Immature natural killer cell (primary cell): Measurements from ENCODE around the gene GARIN1A. TPM values are rescaled to one million over a fixed set of nuclear protein-coding genes. Genes with fewer than 3 reads are reported as not detected.
"Not testable (repeated sequence)": the region's sequence is repeated elsewhere in the genome, so short reads cannot be mapped to it uniquely, and the experiment has no call there.

Experiments used
- DNase-seq, 3 donors: peaks; one replicate each; pipeline ENCODE4 v3.0.0; 2022; ENCODE audit warnings: mixed read lengths in 1 of 3
- H3K27ac Mint-ChIP-seq, 6 donors: one replicate each; pipeline ENCODE4 v1.8.0; 2020; ENCODE audit warnings: mixed read lengths in 6 of 6, mild to moderate bottlenecking in 5 of 6, inconsistent platforms in 4 of 6, moderate library complexity in 3 of 6
- H3K27me3 Mint-ChIP-seq, 3 donors: one replicate each; pipeline ENCODE4 v1.8.0; 2020 to 2021; ENCODE audit warnings: low read depth in 3 of 3, mild to moderate bottlenecking in 3 of 3, mixed read lengths in 3 of 3, moderate library complexity in 3 of 3, inconsistent platforms in 1 of 3
- H3K36me3 Mint-ChIP-seq, 3 donors: one replicate each; pipeline ENCODE4 v1.8.0; 2020; ENCODE audit warnings: mixed read lengths in 3 of 3, inconsistent platforms in 2 of 3, mild to moderate bottlenecking in 2 of 3
- H3K4me1 Mint-ChIP-seq, 2 donors: one replicate each; pipeline ENCODE4 v1.8.0; 2020; ENCODE audit warnings: inconsistent platforms in 2 of 2, mild to moderate bottlenecking in 2 of 2, mixed read lengths in 2 of 2, moderate library complexity in 1 of 2
- H3K4me3 Mint-ChIP-seq, 5 donors: one replicate each; pipeline ENCODE4 v1.8.0; 2020; ENCODE audit warnings: mild to moderate bottlenecking in 5 of 5, mixed read lengths in 5 of 5, inconsistent platforms in 3 of 5, moderate library complexity in 3 of 5
- H3K9me3 Mint-ChIP-seq, 6 donors: one replicate each; pipeline ENCODE4 v1.8.0; 2020; ENCODE audit warnings: mild to moderate bottlenecking in 6 of 6, mixed read lengths in 6 of 6, inconsistent platforms in 4 of 6, moderate library complexity in 3 of 6
- polyA plus RNA-seq, 3 donors: library from polyadenylated mRNA; unstranded; fragments of 300-500 nt; fragmentation: Illumina TruSeq; gene quantifications; one replicate each; pipeline ENCODE4 v1.2.3, GENCODE V29; 2021

Gene GARIN1A
- polyA plus RNA-seq, 3 donors from 2014 or later: not detected

DNA sequence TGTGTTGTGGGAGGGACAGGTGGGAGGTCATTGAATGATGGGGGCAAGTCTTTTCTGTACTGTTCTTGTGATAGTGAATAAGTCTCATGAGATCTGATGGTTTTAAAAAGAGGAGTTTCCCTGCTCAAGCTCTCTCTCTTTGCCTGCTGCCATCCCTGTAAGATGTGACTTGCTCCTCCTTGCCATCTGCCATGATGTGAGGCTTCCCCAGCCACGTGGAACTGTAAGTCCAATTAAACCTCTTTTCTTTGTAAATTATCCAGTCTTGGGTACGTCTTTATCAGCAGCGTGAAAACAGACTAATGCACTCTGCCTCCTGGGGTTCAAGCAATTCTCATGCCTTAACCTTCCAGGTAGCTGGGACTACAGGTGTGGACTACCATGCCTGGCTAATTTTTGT lies 8.9 kb upstream of the GARIN1A start:
- H3K27me3 Mint-ChIP-seq, H3K4me1 Mint-ChIP-seq, DNase-seq, H3K4me3 Mint-ChIP-seq, H3K27ac Mint-ChIP-seq: not testable (repeated sequence)
- H3K36me3 Mint-ChIP-seq: peaks cover 0 to 11% (median 7%) of the 10 kb centered on the region in 3 donors
- peaks cover 0 to 10% (median 6%) of the 10 kb centered on the region in 6 donors for H3K9me3 Mint-ChIP-seq

DNA sequence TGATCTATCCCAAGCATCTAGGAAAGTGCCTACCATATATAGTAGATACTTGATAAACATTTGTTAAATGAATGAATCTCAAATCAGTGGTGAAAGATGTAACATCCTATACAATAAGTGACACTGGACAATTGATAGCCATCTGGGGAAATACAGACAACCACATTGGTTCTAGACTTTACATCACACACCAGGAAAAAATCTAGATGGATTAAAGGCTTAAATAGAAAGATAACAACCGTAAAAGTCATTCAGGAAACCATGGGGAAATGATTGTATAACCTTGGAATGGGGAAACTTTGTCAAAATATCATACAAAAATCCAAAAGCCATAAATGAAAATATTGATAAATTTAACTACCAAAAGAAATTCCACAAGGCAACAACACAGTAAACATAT lies 7.0 kb upstream of the GARIN1A start:
- Mint-ChIP-seq H3K27me3 (peaks cover 0 to 3% (median 1%) of the 10 kb centered on the region in 3 donors), H3K36me3 (peaks cover 0 to 11% (median 7%) of the 10 kb centered on the region in 3 donors), H3K4me1 (peaks cover 0 to 1% of the 10 kb centered on the region in 2 donors), H3K9me3 (peaks cover 0 to 10% (median 6%) of the 10 kb centered on the region in 6 donors), H3K27ac (peak overlapping the region in 1 of 6 donors; percentile 37), H3K4me3 (no peak overlapping the region)
- no peak for DNase-seq

DNA sequence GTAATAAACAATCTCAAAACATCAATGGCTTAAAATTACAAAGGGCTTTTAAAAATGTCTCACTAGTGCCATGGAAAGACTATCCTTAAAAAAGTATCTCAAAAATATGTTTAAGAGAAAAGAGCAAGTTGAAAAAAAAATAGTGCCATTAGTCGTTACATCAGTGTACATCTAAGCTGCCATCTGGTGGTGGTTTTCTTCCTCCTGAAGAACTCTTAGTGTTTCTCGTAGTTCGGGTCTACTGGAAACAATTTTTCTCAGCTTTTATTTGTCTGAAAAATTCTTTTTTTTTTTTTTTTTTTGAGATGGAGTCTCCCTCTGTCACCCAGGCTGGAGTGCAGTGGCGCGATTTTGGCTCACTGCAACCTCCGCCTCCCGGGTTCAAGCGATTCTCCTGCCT lies 5.9 kb upstream of the GARIN1A start:
- peaks cover 0 to 1% of the 10 kb centered on the region in 2 donors for H3K4me1 Mint-ChIP-seq
- peaks cover 0 to 3% (median 1%) of the 10 kb centered on the region in 3 donors for H3K27me3 Mint-ChIP-seq
- H3K4me3 Mint-ChIP-seq: no peak overlapping the region
- peaks cover 0 to 8% (median 6%) of the 10 kb centered on the region in 6 donors for H3K9me3 Mint-ChIP-seq
- no peak for DNase-seq
- peaks cover 0 to 8% (median 7%) of the 10 kb centered on the region in 3 donors for H3K36me3 Mint-ChIP-seq
- no peak overlapping the region for H3K27ac Mint-ChIP-seq

DNA sequence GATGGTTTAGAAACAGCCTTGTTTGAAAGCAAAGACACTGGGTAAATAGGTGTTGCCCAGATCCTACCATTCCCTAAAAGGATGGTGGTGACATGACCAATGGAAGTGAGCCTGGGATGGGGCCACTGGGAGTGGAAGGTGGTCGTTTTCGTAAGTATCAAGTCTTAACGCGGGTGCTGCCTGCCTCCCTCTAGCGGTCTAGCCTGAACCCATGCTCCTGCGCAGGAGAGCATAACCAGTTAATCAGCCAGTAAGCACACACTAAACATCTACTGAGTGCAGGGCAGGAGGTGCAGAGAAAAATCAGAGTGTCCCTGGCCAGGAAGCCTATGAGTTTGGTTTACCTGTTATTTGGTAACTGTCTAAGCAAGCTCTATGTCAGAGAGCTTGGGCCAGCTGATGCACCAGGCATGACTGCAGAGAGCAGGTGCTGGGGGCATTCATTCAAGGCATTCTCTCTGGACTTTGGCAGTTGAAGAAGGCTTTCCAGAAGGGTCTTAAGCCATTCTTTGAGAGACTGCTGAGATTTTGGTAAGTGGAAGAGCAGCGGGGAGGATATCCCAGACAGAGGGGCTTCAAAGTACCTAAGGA lies 930 bp downstream of the GARIN1A start:
- H3K27me3 Mint-ChIP-seq: peaks cover 7 to 14% (median 12%) of the 10 kb centered on the region in 3 donors
- H3K4me1 Mint-ChIP-seq: peaks cover 0 to 3% of the 10 kb centered on the region in 2 donors
- H3K36me3 Mint-ChIP-seq: no peaks in the 10 kb centered on the region
- H3K9me3 Mint-ChIP-seq: no peaks in the 10 kb centered on the region
- no peak for DNase-seq
- H3K27ac Mint-ChIP-seq: peak overlapping the region in 1 of 6 donors; percentile 58
- no peak overlapping the region for H3K4me3 Mint-ChIP-seq

DNA sequence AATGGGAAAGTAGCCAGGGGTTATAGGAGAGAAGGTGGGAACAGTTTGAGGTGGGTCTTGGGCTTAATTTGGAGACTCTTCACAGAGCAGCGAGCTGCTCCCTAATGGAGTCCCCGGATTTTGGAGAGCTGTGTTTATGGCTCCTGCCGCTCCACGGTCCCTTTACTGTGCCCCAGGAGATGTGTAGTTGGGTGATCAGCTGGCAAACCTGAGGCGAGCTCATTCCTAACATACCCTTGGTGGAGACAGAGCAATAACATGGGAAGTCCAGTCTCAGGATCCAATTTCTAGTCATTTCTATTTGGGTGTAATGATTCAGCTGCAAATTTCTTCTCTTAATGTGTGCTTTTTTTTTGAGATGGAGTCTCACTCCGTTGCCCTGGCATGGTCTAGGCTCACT lies 1.5 kb downstream of the GARIN1A start:
- Mint-ChIP-seq H3K4me3 (no peak overlapping the region), H3K36me3 (no peaks in the 10 kb centered on the region), H3K4me1 (peaks cover 0 to 3% of the 10 kb centered on the region in 2 donors), H3K27ac (peak overlapping the region in 1 of 6 donors; percentile 58), H3K27me3 (peaks cover 7 to 14% (median 12%) of the 10 kb centered on the region in 3 donors), H3K9me3 (no peaks in the 10 kb centered on the region)
- DNase-seq: no peak

DNA sequence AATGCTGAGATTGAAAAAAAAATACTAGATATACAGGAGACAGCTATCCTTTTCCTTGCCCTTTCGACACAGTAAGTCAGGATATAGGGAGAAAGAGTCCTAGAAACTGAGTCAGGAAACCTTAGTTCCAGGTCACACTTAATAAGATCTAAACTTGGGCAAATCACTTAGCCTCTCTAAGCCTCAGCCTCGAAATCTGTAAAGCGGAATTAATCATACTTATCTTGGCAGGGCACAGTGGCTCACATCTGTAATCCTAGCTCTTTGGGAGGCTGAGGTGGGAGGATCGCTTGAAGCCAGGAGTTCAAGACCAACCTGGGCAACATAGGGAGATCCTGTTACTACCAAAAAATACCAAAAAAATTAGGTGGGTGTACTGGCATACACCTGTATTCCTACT lies 4.6 kb downstream of the GARIN1A start:
- no peak for DNase-seq
- no peak overlapping the region for H3K4me3 Mint-ChIP-seq
- H3K27me3 Mint-ChIP-seq: peaks cover 7 to 14% (median 12%) of the 10 kb centered on the region in 3 donors
- no peaks in the 10 kb centered on the region for H3K36me3 Mint-ChIP-seq
- peaks cover 0 to 3% of the 10 kb centered on the region in 2 donors for H3K4me1 Mint-ChIP-seq
- no peaks in the 10 kb centered on the region for H3K9me3 Mint-ChIP-seq
- no peak overlapping the region for H3K27ac Mint-ChIP-seq

DNA sequence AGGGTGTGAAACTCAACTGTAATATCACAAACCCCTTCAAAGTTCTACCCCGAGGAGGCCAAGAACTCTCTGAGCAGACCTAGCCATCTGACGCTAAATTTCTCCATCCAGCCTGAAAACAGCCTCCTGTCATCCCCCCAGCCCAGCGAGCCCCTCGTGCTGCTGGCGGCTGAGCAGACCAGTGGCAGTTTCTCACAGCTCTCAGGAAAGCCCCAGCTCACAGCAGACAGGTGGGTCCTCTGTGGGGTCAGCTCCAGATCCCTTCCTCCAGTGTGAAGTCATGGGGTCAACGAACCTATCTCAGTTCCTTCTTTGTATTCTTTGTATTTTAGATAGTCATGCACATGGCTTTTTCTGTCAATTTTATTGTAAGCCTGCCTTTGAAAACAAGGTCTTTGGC lies 7.8 kb downstream of the GARIN1A start:
- no peak for DNase-seq
- Mint-ChIP-seq H3K9me3 (no peaks in the 10 kb centered on the region), H3K27me3 (peaks cover 0 to 6% (median 6%) of the 10 kb centered on the region in 3 donors), H3K4me1 (no peaks in the 10 kb centered on the region), H3K27ac (no peak overlapping the region), H3K4me3 (no peak overlapping the region), H3K36me3 (peaks cover 0 to 3% (median 0%) of the 10 kb centered on the region in 3 donors)

DNA sequence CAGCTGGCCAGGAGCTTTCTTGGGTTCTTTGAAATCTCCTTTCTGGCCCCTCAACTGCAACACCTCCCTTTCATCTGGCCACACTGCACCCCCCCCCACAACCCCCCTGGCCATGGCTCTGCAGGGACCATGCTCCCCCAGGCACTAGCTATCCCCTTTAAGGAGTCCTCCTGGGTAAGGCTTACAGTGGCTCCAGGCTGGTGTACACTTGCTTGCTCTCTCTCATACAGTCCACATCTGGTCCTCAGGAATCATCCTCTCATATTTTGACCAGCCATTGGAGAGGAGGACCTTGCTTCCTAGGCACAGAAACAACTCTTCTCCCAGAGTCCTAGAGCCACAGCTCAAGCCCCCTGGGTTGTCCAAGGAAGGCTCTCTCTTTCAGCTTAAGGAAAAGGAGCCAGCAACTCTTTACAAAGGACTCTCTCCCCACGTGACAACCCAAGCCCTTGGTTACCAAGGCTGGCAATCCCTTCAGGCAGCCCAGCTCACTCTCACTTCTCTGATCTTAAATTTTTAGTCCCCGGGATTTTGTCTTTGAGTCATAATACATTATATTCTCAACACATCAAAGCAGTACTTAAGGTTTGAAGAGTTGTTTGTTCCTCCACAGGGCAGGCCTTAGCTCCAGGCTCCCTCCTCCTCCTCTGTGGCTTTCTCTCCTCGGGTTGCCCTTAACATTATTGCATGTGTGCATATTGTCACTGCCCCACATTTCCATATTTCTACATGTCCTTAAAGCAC lies 9.9 kb downstream of the GARIN1A start:
- H3K27me3 Mint-ChIP-seq: peaks cover 0 to 4% (median 0%) of the 10 kb centered on the region in 3 donors
- peaks cover 0 to 3% (median 0%) of the 10 kb centered on the region in 3 donors for H3K36me3 Mint-ChIP-seq
- DNase-seq: no peak
- H3K27ac Mint-ChIP-seq: no peak overlapping the region
- H3K9me3 Mint-ChIP-seq: no peaks in the 10 kb centered on the region
- no peak overlapping the region for H3K4me3 Mint-ChIP-seq
- H3K4me1 Mint-ChIP-seq: no peaks in the 10 kb centered on the region

DNA sequence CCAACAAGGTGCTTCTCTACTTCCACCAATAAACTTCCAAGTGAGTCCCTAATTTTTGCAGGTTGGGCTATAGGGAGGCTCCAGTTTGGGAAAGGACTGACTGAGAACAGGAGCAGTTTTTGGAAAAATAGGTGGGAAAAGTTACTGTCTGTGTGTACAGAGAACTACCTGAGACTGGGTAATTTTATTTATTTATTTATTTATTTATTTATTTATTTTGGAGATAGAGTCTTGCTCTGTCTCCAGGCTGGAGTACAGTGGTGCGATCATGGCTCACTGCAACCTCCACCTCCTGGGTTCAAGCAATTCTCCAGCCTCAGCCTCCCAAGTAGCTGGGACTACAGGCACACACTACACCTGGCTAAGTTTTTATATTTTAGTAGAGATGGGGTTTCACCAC lies 11.2 kb downstream of the GARIN1A start:
- not testable (repeated sequence) for H3K36me3 Mint-ChIP-seq, H3K9me3 Mint-ChIP-seq, H3K4me1 Mint-ChIP-seq, H3K27ac Mint-ChIP-seq, H3K4me3 Mint-ChIP-seq, DNase-seq, H3K27me3 Mint-ChIP-seq

DNA sequence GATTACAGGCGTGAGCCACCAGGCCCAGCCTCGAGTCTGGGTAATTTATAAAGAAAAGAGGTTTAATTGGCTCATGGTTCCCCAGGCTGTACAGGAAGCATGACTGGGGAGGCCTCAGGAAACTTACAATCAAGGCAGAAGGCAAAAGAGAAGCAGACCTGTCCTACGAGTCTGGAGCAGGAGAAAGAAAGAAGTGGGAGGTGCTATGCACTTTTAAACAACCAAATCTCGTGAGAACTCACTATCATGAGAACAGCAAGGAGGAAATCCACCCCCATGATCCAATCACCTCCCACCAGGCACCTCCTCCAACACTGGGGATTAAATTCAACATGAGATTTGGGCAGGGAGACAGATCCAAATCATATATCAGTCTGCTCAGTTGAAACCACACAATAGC lies 11.6 kb downstream of the GARIN1A start:
- not testable (repeated sequence) for DNase-seq, H3K27ac Mint-ChIP-seq, H3K4me1 Mint-ChIP-seq, H3K9me3 Mint-ChIP-seq, H3K4me3 Mint-ChIP-seq, H3K36me3 Mint-ChIP-seq, H3K27me3 Mint-ChIP-seq

DNA sequence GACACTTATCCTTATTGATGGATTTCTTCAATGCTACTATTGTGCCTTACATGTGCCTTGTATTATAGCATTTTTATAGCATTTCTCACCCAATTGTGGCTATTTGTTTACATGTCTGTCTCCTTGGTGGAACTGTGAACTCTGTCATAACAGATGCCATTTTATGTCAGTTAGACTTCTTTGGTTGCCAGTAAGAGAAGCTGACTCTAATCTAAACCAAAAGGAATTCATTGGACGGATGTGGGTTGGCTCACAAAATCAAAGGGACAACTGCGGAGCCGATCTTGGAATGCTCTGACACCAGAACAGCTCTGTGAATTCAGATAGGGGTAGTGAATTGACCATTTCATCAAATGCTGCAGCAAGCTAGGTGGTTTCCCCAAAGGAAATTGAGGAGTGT lies 15.0 kb downstream of the GARIN1A start:
- DNase-seq: no peak
- H3K4me3 Mint-ChIP-seq: no peak overlapping the region
- H3K4me1 Mint-ChIP-seq: no peaks in the 10 kb centered on the region
- no peak overlapping the region for H3K27ac Mint-ChIP-seq
- H3K36me3 Mint-ChIP-seq: peaks cover 0 to 3% (median 0%) of the 10 kb centered on the region in 3 donors
- peaks cover 2 to 5% (median 4%) of the 10 kb centered on the region in 3 donors for H3K27me3 Mint-ChIP-seq
- H3K9me3 Mint-ChIP-seq: no peaks in the 10 kb centered on the region

DNA sequence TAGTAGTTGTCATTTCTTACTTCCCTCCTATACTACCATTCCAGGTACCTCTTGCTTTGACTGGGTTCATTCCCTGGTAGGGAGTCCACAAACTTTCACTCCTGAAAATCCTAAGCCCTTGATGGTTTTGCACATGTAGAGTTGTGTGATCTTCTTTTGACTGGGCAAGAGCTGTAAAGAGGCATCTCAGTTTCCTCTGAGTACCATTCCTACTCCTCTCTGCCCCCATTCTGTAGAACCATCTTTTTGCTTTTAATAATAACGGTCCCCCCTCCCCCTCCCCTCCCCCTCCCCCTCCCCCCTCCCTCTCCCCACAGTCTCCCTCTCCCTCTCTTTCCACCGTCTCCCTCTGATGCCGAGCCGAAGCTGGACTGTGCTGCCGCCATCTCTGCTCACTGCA lies 16.4 kb downstream of the GARIN1A start:
- no peaks in the 10 kb centered on the region for H3K9me3 Mint-ChIP-seq
- H3K4me1 Mint-ChIP-seq: no peaks in the 10 kb centered on the region
- H3K27ac Mint-ChIP-seq: no peak overlapping the region
- H3K4me3 Mint-ChIP-seq: no peak overlapping the region
- peaks cover 0 to 3% (median 0%) of the 10 kb centered on the region in 3 donors for H3K36me3 Mint-ChIP-seq
- DNase-seq: no peak
- peaks cover 2 to 5% (median 4%) of the 10 kb centered on the region in 3 donors for H3K27me3 Mint-ChIP-seq

DNA sequence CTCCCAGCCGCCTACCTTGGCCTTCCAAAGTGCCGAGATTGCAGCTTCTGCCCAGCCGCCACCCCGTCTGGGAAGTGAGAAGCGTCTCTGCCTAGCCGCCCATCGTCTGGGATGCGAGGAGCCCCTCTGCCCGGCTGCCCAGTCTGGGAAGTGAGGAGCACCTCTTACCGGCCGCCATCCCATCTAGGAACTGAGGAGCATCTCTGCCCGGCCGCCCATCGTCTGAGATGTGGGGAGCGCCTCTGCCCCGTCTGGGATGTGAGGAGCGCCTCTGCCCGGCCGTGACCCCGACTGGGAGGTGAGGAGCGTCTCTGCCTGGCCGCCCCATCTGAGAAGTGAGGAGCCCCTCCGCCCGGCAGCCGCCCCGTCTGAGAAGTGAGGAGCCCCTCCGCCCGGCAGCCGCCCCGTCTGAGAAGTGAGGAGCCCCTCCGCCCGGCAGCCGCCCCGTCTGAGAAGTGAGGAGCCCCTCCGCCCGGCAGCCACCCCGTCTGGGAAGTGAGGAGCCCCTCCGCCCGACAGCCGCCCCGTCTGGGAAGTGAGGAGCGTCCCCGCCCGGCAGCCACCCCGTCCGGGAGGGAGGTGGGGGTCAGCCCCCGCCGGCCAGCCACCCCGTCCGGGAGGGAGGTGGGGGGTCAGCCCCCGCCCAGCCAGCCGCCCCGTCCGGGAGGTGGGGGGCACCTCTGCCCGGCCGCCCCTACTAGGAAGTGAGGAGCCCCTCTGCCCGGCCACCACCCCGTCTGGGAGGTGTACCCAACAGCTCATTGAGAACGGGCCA lies 17.3 kb downstream of the GARIN1A start:
- H3K27ac Mint-ChIP-seq, H3K36me3 Mint-ChIP-seq, H3K4me3 Mint-ChIP-seq, H3K9me3 Mint-ChIP-seq, H3K27me3 Mint-ChIP-seq, H3K4me1 Mint-ChIP-seq, DNase-seq: not testable (repeated sequence)

DNA sequence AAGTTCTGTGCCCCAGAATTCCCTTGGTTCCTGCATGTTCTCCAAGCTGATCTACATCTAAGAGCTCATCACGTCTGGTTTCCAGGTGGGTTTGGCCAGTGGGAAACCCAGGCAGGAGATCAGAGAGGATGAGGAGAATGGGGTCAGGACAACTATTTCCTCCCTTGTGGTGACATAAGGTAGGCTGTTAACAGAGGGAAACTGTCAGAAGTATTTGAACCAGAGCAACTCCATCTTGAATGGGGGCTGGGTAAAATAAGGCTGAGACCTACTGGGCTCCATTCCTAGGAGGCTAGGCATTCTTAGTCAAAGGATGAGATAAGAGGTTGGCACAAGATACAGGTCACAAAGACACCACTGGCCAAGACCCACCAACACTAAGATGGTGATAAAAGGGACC lies 19.1 kb downstream of the GARIN1A start:
- DNase-seq: no peak
- Mint-ChIP-seq H3K36me3 (no peaks in the 10 kb centered on the region), H3K27me3 (peaks cover 3 to 8% (median 4%) of the 10 kb centered on the region in 3 donors), H3K9me3 (no peaks in the 10 kb centered on the region), H3K4me1 (no peaks in the 10 kb centered on the region), H3K27ac (no peak overlapping the region), H3K4me3 (no peak overlapping the region)
